ENCODE data around the gene CENPN.

Gene CENPN

GRCh38 chr16:81006813-81007695 lies at the start of gene CENPN, which contains the start of gene CMC2:
Gene CENPN (plus strand): TSS chr16:81007214. CDS start chr16:81011940, 4,726 bp downstream.
Gene CMC2 (minus strand): TSS chr16:81006885. CDS start chr16:80997394, 9,491 bp downstream.
- peak; percentile 88 for DNase-seq (ENCODE audit: low read depth, low spot score)

GRCh38 chr16:80958284-80958683 lies 48.7 kb upstream of the CENPN start:
- no peak for DNase-seq (ENCODE audit: low read depth, low spot score)

- DNase-seq (ENCODE audit: low read depth, low spot score) = no peak
Measured at GRCh38 chr16:80962879-80963278, 44.1 kb upstream of the CENPN start.

- no peak for DNase-seq (ENCODE audit: low read depth, low spot score)
Measured at GRCh38 chr16:80964351-80964750, 42.7 kb upstream of the CENPN start.

- no peak for DNase-seq (ENCODE audit: low read depth, low spot score)
Measured at GRCh38 chr16:80966617-80967016, 40.4 kb upstream of the CENPN start.

GRCh38 chr16:80968386-80969113 lies 38.5 kb upstream of the CENPN start:
- no peak for DNase-seq (ENCODE audit: low read depth, low spot score)

GRCh38 chr16:80969114-80969484 lies 37.9 kb upstream of the CENPN start:
- no peak for DNase-seq (ENCODE audit: low read depth, low spot score)

GRCh38 chr16:80971819-80972218 lies 35.2 kb upstream of the CENPN start:
- no peak for DNase-seq (ENCODE audit: low read depth, low spot score)

- no peak for DNase-seq (ENCODE audit: low read depth, low spot score)
Measured at GRCh38 chr16:80972611-80973010, 34.4 kb upstream of the CENPN start.

- DNase-seq (ENCODE audit: low read depth, low spot score) = no peak
Measured at GRCh38 chr16:80973991-80974390, 33.0 kb upstream of the CENPN start.

GRCh38 chr16:80974649-80975376 lies 32.2 kb upstream of the CENPN start:
- no peak for DNase-seq (ENCODE audit: low read depth, low spot score)

GRCh38 chr16:80976946-80977345 lies 30.1 kb upstream of the CENPN start:
- DNase-seq (ENCODE audit: low read depth, low spot score) = no peak

GRCh38 chr16:80981103-80981502 lies 25.9 kb upstream of the CENPN start:
- DNase-seq (ENCODE audit: low read depth, low spot score) = no peak

GRCh38 chr16:80982646-80983045 lies 24.4 kb upstream of the CENPN start:
- DNase-seq (ENCODE audit: low read depth, low spot score) = no peak

GRCh38 chr16:80984124-80984892 lies 22.7 kb upstream of the CENPN start:
- DNase-seq (ENCODE audit: low read depth, low spot score) = no peak

- no peak for DNase-seq (ENCODE audit: low read depth, low spot score)
Measured at GRCh38 chr16:80985611-80986010, 21.4 kb upstream of the CENPN start.

GRCh38 chr16:80986557-80986956 lies 20.5 kb upstream of the CENPN start:
- DNase-seq (ENCODE audit: low read depth, low spot score) = no peak

GRCh38 chr16:80988756-80989155 lies 18.3 kb upstream of the CENPN start:
- no peak for DNase-seq (ENCODE audit: low read depth, low spot score)

- DNase-seq (ENCODE audit: low read depth, low spot score) = no peak
Measured at GRCh38 chr16:80989801-80990200, 17.2 kb upstream of the CENPN start.

- DNase-seq (ENCODE audit: low read depth, low spot score) = no peak
Measured at GRCh38 chr16:80990577-80990976, 16.4 kb upstream of the CENPN start.

GRCh38 chr16:80990978-80991377 lies 16.0 kb upstream of the CENPN start:
- no peak for DNase-seq (ENCODE audit: low read depth, low spot score)

Measured in iPS DF 19.7 (cell line).